ENCODE data around the gene FCN3. TPM values are rescaled to one million over a fixed set of nuclear protein-coding genes. Genes with fewer than 3 reads are reported as not detected.

FCN3 gene
- total and polyA plus RNA-seq, 2 donors (not counting 1 experiment from before 2014, with no cell fraction given) = not detected

DNA sequence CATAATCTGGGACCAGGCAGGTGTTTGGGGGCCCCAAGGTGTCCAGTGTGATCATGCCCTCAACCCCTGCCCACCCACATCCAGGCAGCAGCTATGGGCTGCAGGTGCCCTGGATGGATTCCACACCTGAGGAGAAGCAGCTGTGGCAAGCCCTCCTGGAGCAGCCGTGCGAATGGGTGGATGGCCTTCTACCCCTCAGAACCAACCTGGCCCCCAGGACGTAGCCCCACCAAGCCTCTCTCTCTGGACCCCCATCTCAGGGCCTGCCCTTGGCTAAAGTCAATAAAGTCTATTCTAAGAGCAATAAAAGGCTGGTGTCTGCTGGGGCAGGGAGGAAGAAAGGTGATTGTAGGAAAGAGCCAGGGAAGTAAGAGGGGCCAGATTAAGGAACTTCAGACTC lies 21.0 kb downstream of the FCN3 start:
- H3K27ac ChIP-seq (ENCODE audit: insufficient read depth, low read length) = no peak overlapping the region
- no peak overlapping the region for H3K4me2 ChIP-seq (ENCODE audit: extremely low read depth, insufficient read depth, low read length)
- no peak overlapping the region for H2AFZ ChIP-seq (ENCODE audit: low read length)
- H3K79me2 ChIP-seq (ENCODE audit: control insufficient read depth, insufficient read depth, low read length) = no peaks in the 10 kb centered on the region
- no peaks in the 10 kb centered on the region for H3K9me3 ChIP-seq (ENCODE audit: control insufficient read depth, insufficient read depth, low read depth, low read length)
- H4K20me1 ChIP-seq (ENCODE audit: control insufficient read depth, extremely low read depth, insufficient read depth, low read length) = no peaks in the 10 kb centered on the region
- H3K27me3 ChIP-seq (ENCODE audit: control insufficient read depth, insufficient read depth, low read length) = no peaks in the 10 kb centered on the region
- TF ChIP-seq EZH2 (IDR thresholded peaks at IDR 0.05; ENCODE audit: low read length, missing control alignments) = no peak
- TF ChIP-seq, protein P1, sequence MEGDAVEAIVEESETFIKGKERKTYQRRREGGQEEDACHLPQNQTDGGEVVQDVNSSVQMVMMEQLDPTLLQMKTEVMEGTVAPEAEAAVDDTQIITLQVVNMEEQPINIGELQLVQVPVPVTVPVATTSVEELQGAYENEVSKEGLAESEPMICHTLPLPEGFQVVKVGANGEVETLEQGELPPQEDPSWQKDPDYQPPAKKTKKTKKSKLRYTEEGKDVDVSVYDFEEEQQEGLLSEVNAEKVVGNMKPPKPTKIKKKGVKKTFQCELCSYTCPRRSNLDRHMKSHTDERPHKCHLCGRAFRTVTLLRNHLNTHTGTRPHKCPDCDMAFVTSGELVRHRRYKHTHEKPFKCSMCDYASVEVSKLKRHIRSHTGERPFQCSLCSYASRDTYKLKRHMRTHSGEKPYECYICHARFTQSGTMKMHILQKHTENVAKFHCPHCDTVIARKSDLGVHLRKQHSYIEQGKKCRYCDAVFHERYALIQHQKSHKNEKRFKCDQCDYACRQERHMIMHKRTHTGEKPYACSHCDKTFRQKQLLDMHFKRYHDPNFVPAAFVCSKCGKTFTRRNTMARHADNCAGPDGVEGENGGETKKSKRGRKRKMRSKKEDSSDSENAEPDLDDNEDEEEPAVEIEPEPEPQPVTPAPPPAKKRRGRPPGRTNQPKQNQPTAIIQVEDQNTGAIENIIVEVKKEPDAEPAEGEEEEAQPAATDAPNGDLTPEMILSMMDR (conservative IDR thresholded peaks at IDR 0.05 in 1 of 2, IDR thresholded peaks at IDR 0.05 in 1 of 2; ENCODE audit: low read depth in 1 of 2, low read length in 2 of 2) = no peak
- H3K36me3 ChIP-seq (ENCODE audit: control insufficient read depth, insufficient read depth, low read length) = peaks cover 22% of the 10 kb centered on the region
- no peak overlapping the region for H3K9ac ChIP-seq (ENCODE audit: insufficient read depth, low read length)
- no peak overlapping the region for H3K4me3 ChIP-seq (replicated peaks in 1 of 4; ENCODE audit: control extremely low read depth in 1 of 4, insufficient read depth in 1 of 4, low read depth in 3 of 4, low read length in 4 of 4)
- no peak for DNase-seq (ENCODE audit: low read depth in 2 of 2)
- H3K4me1 ChIP-seq (ENCODE audit: control insufficient read depth, extremely low read depth, insufficient read depth, low read length) = no peaks in the 10 kb centered on the region

DNA sequence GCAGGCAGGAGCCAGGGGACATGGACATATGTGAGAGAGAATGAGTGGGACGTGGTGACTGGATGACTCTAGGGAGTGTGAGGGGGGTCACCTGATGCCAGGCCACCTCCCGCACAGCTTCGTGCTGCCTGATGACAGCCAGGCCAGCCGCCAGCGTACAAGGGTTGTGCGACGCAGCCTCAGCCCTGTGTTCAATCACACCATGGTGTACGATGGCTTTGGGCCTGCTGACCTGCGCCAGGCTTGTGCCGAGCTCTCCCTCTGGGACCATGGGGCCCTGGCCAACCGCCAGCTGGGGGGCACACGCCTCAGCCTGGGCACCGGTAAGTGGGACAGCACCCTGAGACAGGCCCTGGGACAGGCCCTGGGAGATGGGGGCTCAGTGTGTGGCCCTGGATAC lies 21.5 kb downstream of the FCN3 start:
- Histone ChIP-seq H3K79me2 (ENCODE audit: control insufficient read depth, insufficient read depth, low read length) (no peaks in the 10 kb centered on the region), H3K36me3 (ENCODE audit: control insufficient read depth, insufficient read depth, low read length) (peaks cover 18% of the 10 kb centered on the region), H3K9ac (ENCODE audit: insufficient read depth, low read length) (no peak overlapping the region), H2AFZ (ENCODE audit: low read length) (no peak overlapping the region), H3K27me3 (ENCODE audit: control insufficient read depth, insufficient read depth, low read length) (no peaks in the 10 kb centered on the region), H3K27ac (ENCODE audit: insufficient read depth, low read length) (no peak overlapping the region), H3K4me2 (ENCODE audit: extremely low read depth, insufficient read depth, low read length) (no peak overlapping the region), H3K9me3 (ENCODE audit: control insufficient read depth, insufficient read depth, low read depth, low read length) (no peaks in the 10 kb centered on the region), H3K4me1 (ENCODE audit: control insufficient read depth, extremely low read depth, insufficient read depth, low read length) (no peaks in the 10 kb centered on the region), H4K20me1 (ENCODE audit: control insufficient read depth, extremely low read depth, insufficient read depth, low read length) (no peaks in the 10 kb centered on the region), H3K4me3 (replicated peaks in 1 of 4; ENCODE audit: control extremely low read depth in 1 of 4, insufficient read depth in 1 of 4, low read depth in 3 of 4, low read length in 4 of 4) (no peak overlapping the region)
- no peak for DNase-seq (ENCODE audit: low read depth in 2 of 2)
- TF ChIP-seq EZH2 (IDR thresholded peaks at IDR 0.05; ENCODE audit: low read length, missing control alignments) = no peak
- TF ChIP-seq, protein P1 (conservative IDR thresholded peaks at IDR 0.05 in 1 of 2, IDR thresholded peaks at IDR 0.05 in 1 of 2; ENCODE audit: low read depth in 1 of 2, low read length in 2 of 2) = no peak

DNA sequence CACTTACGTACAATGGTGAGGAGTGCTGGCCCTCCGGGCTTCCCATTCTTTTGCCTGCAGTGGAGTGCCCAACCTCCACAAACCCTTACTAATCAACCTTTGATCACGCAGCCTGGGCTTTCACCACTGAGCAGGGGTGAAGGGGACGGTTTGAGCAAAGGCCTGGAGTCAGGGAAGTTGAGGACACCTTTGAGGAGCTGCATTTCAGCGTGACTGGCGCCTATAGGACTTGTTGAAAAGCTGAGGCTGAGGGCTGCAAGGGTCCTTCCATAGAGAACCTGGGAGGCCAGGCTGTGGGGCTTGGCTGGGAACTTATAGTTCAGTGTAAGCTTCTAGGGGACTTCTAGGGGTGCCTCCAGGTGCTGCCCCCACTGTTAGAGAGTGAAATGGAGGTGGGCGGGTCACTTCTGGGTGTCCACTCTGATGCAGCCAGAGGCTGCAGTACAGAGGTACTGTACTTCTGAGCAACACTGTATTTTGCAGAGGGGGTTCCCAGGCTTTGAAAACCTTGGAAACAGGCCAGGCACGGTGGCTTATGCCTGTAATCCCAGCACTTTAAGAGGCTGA lies 23.0 kb downstream of the FCN3 start:
- Histone ChIP-seq H3K9me3 (ENCODE audit: control insufficient read depth, insufficient read depth, low read depth, low read length) (no peaks in the 10 kb centered on the region), H4K20me1 (ENCODE audit: control insufficient read depth, extremely low read depth, insufficient read depth, low read length) (no peaks in the 10 kb centered on the region), H3K79me2 (ENCODE audit: control insufficient read depth, insufficient read depth, low read length) (no peaks in the 10 kb centered on the region), H3K4me2 (ENCODE audit: extremely low read depth, insufficient read depth, low read length) (no peak overlapping the region), H3K27ac (ENCODE audit: insufficient read depth, low read length) (no peak overlapping the region), H3K36me3 (ENCODE audit: control insufficient read depth, insufficient read depth, low read length) (peaks cover 11% of the 10 kb centered on the region), H3K4me3 (replicated peaks in 1 of 4; ENCODE audit: control extremely low read depth in 1 of 4, insufficient read depth in 1 of 4, low read depth in 3 of 4, low read length in 4 of 4) (no peak overlapping the region), H3K9ac (ENCODE audit: insufficient read depth, low read length) (no peak overlapping the region), H3K4me1 (ENCODE audit: control insufficient read depth, extremely low read depth, insufficient read depth, low read length) (no peaks in the 10 kb centered on the region), H3K27me3 (ENCODE audit: control insufficient read depth, insufficient read depth, low read length) (no peaks in the 10 kb centered on the region), H2AFZ (ENCODE audit: low read length) (no peak overlapping the region)
- no peak for DNase-seq (ENCODE audit: low read depth in 2 of 2)
- TF ChIP-seq, protein P1 (conservative IDR thresholded peaks at IDR 0.05 in 1 of 2, IDR thresholded peaks at IDR 0.05 in 1 of 2; ENCODE audit: low read depth in 1 of 2, low read length in 2 of 2) = no peak
- TF ChIP-seq EZH2 (IDR thresholded peaks at IDR 0.05; ENCODE audit: low read length, missing control alignments) = no peak

Data from fibroblast of lung (primary cell).